BJ (cell line): ENCODE results near the gene HNRNPU. TPM values are rescaled to one million over a fixed set of nuclear protein-coding genes. Genes with fewer than 3 reads are reported as not detected.

Experiments
- CTCF ChIA-PET: fragments of 350-600 bp; formaldehyde crosslinking; extraction: SDS; loops from one replicate; lab custom pipeline; 2021; ENCODE audit warnings: antibody characterized with exemption, inconsistent platforms; lab: Yijun Ruan, JAX
- POLR2A ChIA-PET: fragments of 300-600 bp; sonication (Branson Sonifier 250); formaldehyde crosslinking; extraction: SDS; loops from one replicate; lab custom pipeline; 2021; ENCODE audit warnings: antibody characterized with exemption; lab: Charles Lee
- DNase-seq: peaks from one replicate; pipeline ENCODE4 v3.0.0-alpha.2; 2011; ENCODE audit warnings: low read depth
- H3K27me3 ChIP-seq: 2 replicates; pipeline ENCODE4 v1.6.0; 2011; ENCODE audit warnings: low read length; ENCODE audit not compliant: control insufficient read depth, insufficient read depth
- H3K36me3 ChIP-seq: 2 replicates; pipeline ENCODE4 v1.5.1; 2011; ENCODE audit warnings: low read length; ENCODE audit not compliant: control insufficient read depth, insufficient read depth
- H3K4me3 ChIP-seq: 2 replicates; pipeline ENCODE4 v1.5.1; 2011; ENCODE audit warnings: low read depth, mild to moderate bottlenecking, control low read depth, low read length
- polyA plus RNA-seq: library from polyadenylated mRNA; depleted of rRNA; stranded (reverse); fragments of >200 nt; gene quantifications from 2 replicates; pipeline ENCODE4 v1.2.3, GENCODE V29; 2011; rRNA removed
- TF ChIP-seq, protein P1 (sequence below): IDR thresholded peaks from 2 replicates; pipeline ENCODE4 v1.5.1; 2011; ENCODE audit warnings: low read depth, mild to moderate bottlenecking, control low read depth, inconsistent platforms, low read length, moderate library complexity; ENCODE audit not compliant: insufficient read depth

HNRNPU gene
- polyA plus RNA-seq, 1 experiment, result 72.8 TPM

DNA sequence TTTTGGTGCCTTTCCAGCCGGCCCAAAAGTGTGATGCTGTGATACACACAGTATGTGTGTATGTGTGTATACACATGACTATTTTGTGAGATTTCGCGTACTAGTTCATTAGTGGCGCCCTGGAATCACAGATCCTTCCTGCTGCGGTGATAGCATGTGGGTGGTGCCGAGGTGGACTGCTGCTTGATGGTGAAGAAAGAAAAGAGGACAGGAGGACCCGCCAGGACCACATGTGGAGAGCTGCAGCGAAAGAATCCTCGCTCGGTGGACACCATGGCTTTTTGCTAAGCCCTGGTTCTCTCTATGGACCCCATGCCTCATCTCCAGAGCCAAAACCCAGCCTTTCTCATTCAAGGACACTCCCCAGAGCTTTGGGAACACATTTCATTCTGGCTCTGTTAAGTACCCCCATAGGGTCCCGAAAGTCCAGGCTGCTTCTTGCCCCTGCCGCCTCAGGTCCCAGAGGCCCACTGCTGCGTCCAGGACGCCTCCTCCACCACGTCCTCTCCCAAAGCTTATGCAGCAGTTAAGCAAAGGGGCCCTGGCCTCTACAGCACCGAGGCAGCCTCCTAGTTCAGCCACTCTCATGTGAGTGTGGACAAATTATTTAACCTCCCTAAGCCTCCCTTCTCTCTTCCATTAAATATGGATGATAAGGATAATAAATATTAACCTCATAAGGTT lies 61.6 kb downstream of the HNRNPU start:
- POLR2A ChIA-PET, result no interaction called here
- no peaks in the 10 kb centered on the region for H3K27me3 ChIP-seq
- no peak overlapping the region for H3K4me3 ChIP-seq
- DNase-seq, result no peak
- H3K36me3 ChIP-seq, result no peaks in the 10 kb centered on the region
- CTCF ChIA-PET, result interaction anchor here (1.1 to 4.5 kb wide), 6 partner anchors 17 to 240 kb away, joined by 3 to 31 read pairs (median 5); no protein-coding TSS in a partner anchor
- TF ChIP-seq, protein P1, sequence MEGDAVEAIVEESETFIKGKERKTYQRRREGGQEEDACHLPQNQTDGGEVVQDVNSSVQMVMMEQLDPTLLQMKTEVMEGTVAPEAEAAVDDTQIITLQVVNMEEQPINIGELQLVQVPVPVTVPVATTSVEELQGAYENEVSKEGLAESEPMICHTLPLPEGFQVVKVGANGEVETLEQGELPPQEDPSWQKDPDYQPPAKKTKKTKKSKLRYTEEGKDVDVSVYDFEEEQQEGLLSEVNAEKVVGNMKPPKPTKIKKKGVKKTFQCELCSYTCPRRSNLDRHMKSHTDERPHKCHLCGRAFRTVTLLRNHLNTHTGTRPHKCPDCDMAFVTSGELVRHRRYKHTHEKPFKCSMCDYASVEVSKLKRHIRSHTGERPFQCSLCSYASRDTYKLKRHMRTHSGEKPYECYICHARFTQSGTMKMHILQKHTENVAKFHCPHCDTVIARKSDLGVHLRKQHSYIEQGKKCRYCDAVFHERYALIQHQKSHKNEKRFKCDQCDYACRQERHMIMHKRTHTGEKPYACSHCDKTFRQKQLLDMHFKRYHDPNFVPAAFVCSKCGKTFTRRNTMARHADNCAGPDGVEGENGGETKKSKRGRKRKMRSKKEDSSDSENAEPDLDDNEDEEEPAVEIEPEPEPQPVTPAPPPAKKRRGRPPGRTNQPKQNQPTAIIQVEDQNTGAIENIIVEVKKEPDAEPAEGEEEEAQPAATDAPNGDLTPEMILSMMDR, result no peak

DNA sequence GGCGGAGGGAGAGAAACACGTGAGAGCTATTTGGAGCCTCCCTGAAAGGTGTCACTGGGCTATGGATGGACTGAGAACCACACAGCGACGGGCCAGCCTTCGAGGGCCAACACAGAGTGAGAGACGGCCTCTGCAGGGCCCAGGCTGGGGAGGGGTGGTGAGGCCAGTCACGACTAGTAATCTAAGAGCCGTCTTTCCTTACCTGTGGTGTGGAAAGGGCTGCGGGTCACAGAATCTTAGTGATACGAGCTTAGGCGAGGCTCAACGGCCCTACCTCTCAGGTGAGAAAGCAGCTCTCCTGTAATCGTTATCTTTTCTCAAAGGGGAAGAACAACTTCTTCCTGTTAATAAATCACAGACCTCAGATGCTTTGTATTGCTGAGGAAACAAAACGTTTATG lies 62.3 kb downstream of the HNRNPU start:
- ChIA-PET POLR2A (no interaction called here), CTCF (interaction anchor here (0.9 to 4.5 kb wide), 10 partner anchors 11 to 270 kb away, joined by 3 to 31 read pairs (median 4); no protein-coding TSS in a partner anchor)
- TF ChIP-seq, protein P1, result no peak
- Histone ChIP-seq H3K27me3 (no peaks in the 10 kb centered on the region), H3K4me3 (no peak overlapping the region), H3K36me3 (no peaks in the 10 kb centered on the region)
- DNase-seq, result no peak

DNA sequence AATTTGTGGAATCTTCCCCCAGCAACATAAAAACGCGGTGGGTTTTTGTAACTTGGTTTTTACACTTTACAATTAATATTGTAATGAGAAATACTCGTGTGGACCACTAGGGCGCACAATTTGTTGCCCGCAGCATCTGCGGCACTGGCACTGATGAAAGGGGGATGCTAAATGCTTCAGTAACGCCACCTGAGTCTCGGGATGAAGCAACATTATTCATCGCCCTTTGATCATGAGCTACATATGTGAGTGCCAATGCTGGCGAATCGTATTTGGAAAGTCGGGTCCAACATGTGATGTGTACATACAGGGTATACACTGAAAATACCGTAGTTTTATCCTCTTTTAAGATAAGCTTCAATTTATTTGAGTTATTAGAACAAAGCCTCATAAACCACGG lies 63.1 kb downstream of the HNRNPU start:
- TF ChIP-seq, protein P1, result peak; percentile 58
- POLR2A ChIA-PET, result no interaction called here
- no peaks in the 10 kb centered on the region for H3K36me3 ChIP-seq
- H3K27me3 ChIP-seq, result no peaks in the 10 kb centered on the region
- CTCF ChIA-PET, result interaction anchor here (0.6 to 4.5 kb wide), 15 partner anchors 11 to 767 kb away, joined by 3 to 31 read pairs (median 4); no protein-coding TSS in a partner anchor
- no peak overlapping the region for H3K4me3 ChIP-seq
- no peak for DNase-seq

DNA sequence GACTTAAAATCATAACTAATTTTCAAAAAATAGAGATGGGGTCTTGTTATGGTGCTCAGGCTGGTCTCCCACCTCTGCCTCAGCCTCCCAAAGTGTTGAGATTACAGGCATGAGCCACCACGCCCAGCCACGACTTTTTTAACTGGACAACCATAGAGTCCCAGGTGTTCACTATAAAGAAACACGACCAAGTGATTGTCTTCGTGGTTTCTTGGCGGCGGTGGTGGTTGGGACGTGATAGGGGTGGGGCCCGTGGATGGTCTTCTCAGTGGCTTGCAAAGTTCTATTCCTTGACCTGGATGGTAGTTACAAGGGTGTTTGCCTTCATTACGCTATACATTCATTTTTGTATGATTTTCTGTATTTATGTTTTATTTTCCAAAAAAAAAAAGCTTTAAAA lies 63.5 kb downstream of the HNRNPU start:
- Histone ChIP-seq H3K36me3 (no peaks in the 10 kb centered on the region), H3K27me3 (no peaks in the 10 kb centered on the region), H3K4me3 (no peak overlapping the region)
- TF ChIP-seq, protein P1, result no peak
- ChIA-PET POLR2A (no interaction called here), CTCF (interaction anchor here (0.6 to 4.5 kb wide), 13 partner anchors 10 to 271 kb away, joined by 3 to 31 read pairs (median 4); no protein-coding TSS in a partner anchor)
- DNase-seq, result no peak

Other genes starting within 250 kb of the HNRNPU start
- 31.1 and 44.7 TPM in 2 replicates for gene DESI2, start 211.4 kb downstream of the HNRNPU start, polyA plus RNA-seq
- 12.1 and 25.7 TPM in 2 replicates for gene COX20, start 28.9 kb downstream of the HNRNPU start, polyA plus RNA-seq